OCI-LY7 (cell line): ENCODE data around the gene KATNBL1. TPM values are rescaled to one million over a fixed set of nuclear protein-coding genes. Genes with fewer than 3 reads are reported as not detected.

Experiments used
- BruUV-seq: library from RNA; stranded (reverse); fragments of 400-500 nt; replicated peaks from 2 replicates; lab custom pipeline; 2021; lab: Mats Ljungman, UMichigan
- CTCF ChIA-PET: fragments of 300-600 bp; sonication (Branson Sonifier 250); formaldehyde crosslinking; loops from one replicate; lab custom pipeline; 2022; ENCODE audit warnings: antibody characterized with exemption; ENCODE audit not compliant: unreplicated experiment; lab: Charles Lee
- POLR2A ChIA-PET: fragments of 300-600 bp; sonication (Branson Sonifier 250); formaldehyde crosslinking; loops from one replicate; lab custom pipeline; 2022; ENCODE audit warnings: antibody characterized with exemption; lab: Charles Lee
- DNase-seq: peaks from one replicate; pipeline ENCODE4 v3.0.0-alpha.2; 2015; ENCODE audit warnings: low spot score
- H2AFZ ChIP-seq: fragments of 200-600 bp; sonication (generic), shearing (Covaris generic); 2 replicates; pipeline ENCODE4 v1.6.1; 2014; ENCODE audit warnings: mild to moderate bottlenecking, antibody characterized with exemption, low read length, moderate library complexity
- H3K27ac ChIP-seq: fragments of 200-600 bp; sonication (generic); 2 replicates; pipeline ENCODE4 v1.5.1; 2014; ENCODE audit warnings: mixed run types, low read depth, mild to moderate bottlenecking, moderate library complexity, low read length, inconsistent platforms; ENCODE audit not compliant: poor library complexity, severe bottlenecking
- H3K36me3 ChIP-seq: fragments of 200-600 bp; sonication (generic); 2 replicates; pipeline ENCODE4 v1.6.1; 2014; ENCODE audit warnings: mild to moderate bottlenecking, antibody characterized with exemption, low read length, moderate library complexity, mixed read lengths; ENCODE audit not compliant: insufficient read depth
- H3K4me1 ChIP-seq: fragments of 200-600 bp; sonication (generic); 2 replicates; pipeline ENCODE4 v1.5.1; 2014; ENCODE audit warnings: mild to moderate bottlenecking, low read length; ENCODE audit not compliant: insufficient read depth, poor library complexity, severe bottlenecking
- H3K4me2 ChIP-seq: fragments of 200-600 bp; sonication (generic); 2 replicates; pipeline ENCODE4 v1.6.1; 2014; ENCODE audit warnings: mild to moderate bottlenecking, low read length
- H3K4me3 ChIP-seq: fragments of 200-600 bp; sonication (generic); 2 replicates; pipeline ENCODE4 v1.5.1; 2014; ENCODE audit warnings: mild to moderate bottlenecking, low read depth, low read length; ENCODE audit not compliant: poor library complexity, severe bottlenecking
- H3K79me2 ChIP-seq: fragments of 200-600 bp; sonication (generic); 2 replicates; pipeline ENCODE4 v1.6.1; 2016; ENCODE audit warnings: low read depth, mild to moderate bottlenecking, low read length, moderate library complexity, mixed read lengths; ENCODE audit not compliant: insufficient read depth
- H3K9me2 ChIP-seq: fragments of 200-600 bp; sonication (generic); 2 replicates; pipeline ENCODE4 v1.6.1; 2016; ENCODE audit warnings: mild to moderate bottlenecking, low read length, mixed read lengths; ENCODE audit not compliant: insufficient read depth
- H3K9me3 ChIP-seq: fragments of 200-600 bp; sonication (generic); 2 replicates; pipeline ENCODE4 v1.6.1; 2014; ENCODE audit warnings: mild to moderate bottlenecking, mixed run types, low read length, mixed read lengths
- H4K20me1 ChIP-seq: fragments of 200-600 bp; sonication (generic); 2 replicates; pipeline ENCODE4 v1.6.1; 2014; ENCODE audit warnings: mild to moderate bottlenecking, antibody characterized with exemption, low read length, moderate library complexity, mixed read lengths; ENCODE audit not compliant: insufficient read depth
- EZH2phosphoT487 ChIP-seq: fragments of 200-600 bp; sonication (generic); IDR thresholded peaks from 2 replicates; pipeline ENCODE4 v1.6.1; 2018; ENCODE audit warnings: low read depth, borderline replicate concordance, mild to moderate bottlenecking, mixed run types, antibody characterized with exemption, low read length, moderate library complexity, mixed read lengths
- intact Hi-C: fragments of 100-400 bp; cut with micrococcal nuclease; formaldehyde crosslinking; loops from one replicate; pipeline ENCODE4 v1.10.0; 2022; ENCODE audit not compliant: unreplicated experiment
- total RNA-seq, 2 experiments: library from RNA; depleted of rRNA in 1 of 2; stranded (reverse); fragments of >200 nt in 1 of 2; shearing (Covaris generic) in 1 of 2; gene quantifications; 2 replicates each; pipeline ENCODE4 v1.2.3, GENCODE V29; 2014 to 2022
- TF ChIP-seq, protein P1 (sequence below): fragments of 200-600 bp; sonication (generic); conservative IDR thresholded peaks from 2 replicates; pipeline ENCODE4 v1.5.1; 2014; ENCODE audit warnings: mild to moderate bottlenecking, antibody characterized with exemption, low read length, moderate library complexity, mixed read lengths

The KATNBL1 gene
- total RNA-seq, 2 experiments from 2014 or later: 44.8 to 64.6 TPM

GRCh38 chr15:34258151-34258550 lies 48.3 kb upstream of the KATNBL1 start:
- Histone ChIP-seq H3K9me3 (no peaks in the 10 kb centered on the region), H3K9me2 (no peaks in the 10 kb centered on the region), H3K27ac (no peak overlapping the region), H3K4me3 (no peak overlapping the region), H4K20me1 (no peaks in the 10 kb centered on the region), H3K36me3 (no peaks in the 10 kb centered on the region), H3K4me2 (no peak overlapping the region), H3K4me1 (no peaks in the 10 kb centered on the region), H3K79me2 (no peaks in the 10 kb centered on the region), H2AFZ (no peak overlapping the region)
- DNase-seq: no peak
- CTCF ChIA-PET: no interaction called here
- POLR2A ChIA-PET: no interaction called here
- TF ChIP-seq, protein P1, sequence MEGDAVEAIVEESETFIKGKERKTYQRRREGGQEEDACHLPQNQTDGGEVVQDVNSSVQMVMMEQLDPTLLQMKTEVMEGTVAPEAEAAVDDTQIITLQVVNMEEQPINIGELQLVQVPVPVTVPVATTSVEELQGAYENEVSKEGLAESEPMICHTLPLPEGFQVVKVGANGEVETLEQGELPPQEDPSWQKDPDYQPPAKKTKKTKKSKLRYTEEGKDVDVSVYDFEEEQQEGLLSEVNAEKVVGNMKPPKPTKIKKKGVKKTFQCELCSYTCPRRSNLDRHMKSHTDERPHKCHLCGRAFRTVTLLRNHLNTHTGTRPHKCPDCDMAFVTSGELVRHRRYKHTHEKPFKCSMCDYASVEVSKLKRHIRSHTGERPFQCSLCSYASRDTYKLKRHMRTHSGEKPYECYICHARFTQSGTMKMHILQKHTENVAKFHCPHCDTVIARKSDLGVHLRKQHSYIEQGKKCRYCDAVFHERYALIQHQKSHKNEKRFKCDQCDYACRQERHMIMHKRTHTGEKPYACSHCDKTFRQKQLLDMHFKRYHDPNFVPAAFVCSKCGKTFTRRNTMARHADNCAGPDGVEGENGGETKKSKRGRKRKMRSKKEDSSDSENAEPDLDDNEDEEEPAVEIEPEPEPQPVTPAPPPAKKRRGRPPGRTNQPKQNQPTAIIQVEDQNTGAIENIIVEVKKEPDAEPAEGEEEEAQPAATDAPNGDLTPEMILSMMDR: no peak
- no peak for TF ChIP-seq EZH2phosphoT487
- BruUV-seq: no TSS peak
- intact Hi-C loops: no loop called here

DNA sequence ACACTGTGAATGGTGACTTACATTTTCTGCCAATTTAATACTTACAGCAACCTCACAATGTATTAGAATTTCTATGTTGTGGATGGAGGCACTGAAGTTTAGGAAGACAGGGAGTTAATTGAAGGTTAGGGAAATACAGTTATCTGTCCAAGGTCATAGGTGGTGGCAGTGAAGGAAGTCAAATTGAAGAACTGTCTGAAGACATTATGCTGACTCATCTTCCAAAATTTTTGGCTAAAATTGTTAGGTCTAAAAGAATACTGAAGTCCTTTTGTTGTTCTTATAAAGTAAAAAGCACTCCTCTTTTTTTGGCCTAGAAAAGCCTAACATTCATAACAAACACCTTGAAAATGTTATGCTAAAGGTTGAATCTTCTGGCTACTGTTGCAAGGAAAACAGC lies 42.6 kb upstream of the KATNBL1 start:
- Histone ChIP-seq H3K9me2 (no peaks in the 10 kb centered on the region), H3K4me3 (no peak overlapping the region), H3K36me3 (no peaks in the 10 kb centered on the region), H3K27ac (no peak overlapping the region), H3K9me3 (no peaks in the 10 kb centered on the region), H3K4me2 (no peak overlapping the region), H3K4me1 (no peaks in the 10 kb centered on the region), H4K20me1 (no peaks in the 10 kb centered on the region), H2AFZ (no peak overlapping the region), H3K79me2 (no peaks in the 10 kb centered on the region)
- TF ChIP-seq, protein P1: no peak
- no peak for TF ChIP-seq EZH2phosphoT487
- ChIA-PET POLR2A (interaction anchor here (0.7 kb wide), 1 partner anchor 94 kb away, joined by 3 read pairs; no protein-coding TSS in a partner anchor), CTCF (no interaction called here)
- intact Hi-C loops: no loop called here
- no TSS peak for BruUV-seq
- no peak for DNase-seq

GRCh38 chr15:34248190-34248589 lies 38.3 kb upstream of the KATNBL1 start:
- intact Hi-C loops: no loop called here
- no peaks in the 10 kb centered on the region for H3K9me2 ChIP-seq
- no peaks in the 10 kb centered on the region for H3K9me3 ChIP-seq
- TF ChIP-seq, protein P1: no peak
- TF ChIP-seq EZH2phosphoT487: no peak
- no peak overlapping the region for H2AFZ ChIP-seq
- H3K27ac ChIP-seq: no peak overlapping the region
- no TSS peak for BruUV-seq
- no peaks in the 10 kb centered on the region for H3K36me3 ChIP-seq
- no peaks in the 10 kb centered on the region for H4K20me1 ChIP-seq
- CTCF ChIA-PET: no interaction called here
- H3K4me3 ChIP-seq: no peak overlapping the region
- H3K79me2 ChIP-seq: no peaks in the 10 kb centered on the region
- POLR2A ChIA-PET: interaction anchor here (0.9 kb wide), 1 partner anchor 11 kb away, joined by 3 read pairs; no protein-coding TSS in a partner anchor
- H3K4me2 ChIP-seq: no peak overlapping the region
- H3K4me1 ChIP-seq: no peaks in the 10 kb centered on the region
- no peak for DNase-seq
